BLaER1 (cell line): ENCODE measurements around the gene NPTX1.

ENCODE experiments used
- H3K27ac ChIP-seq: shearing (Covaris generic); formaldehyde crosslinking; 2 replicates; pipeline ENCODE4 v1.8.1; 2022
- H3K27me3 ChIP-seq: shearing (Covaris generic); formaldehyde crosslinking; 2 replicates; pipeline ENCODE4 v1.8.1; 2022
- H3K36me3 ChIP-seq: shearing (Covaris generic); formaldehyde crosslinking; 2 replicates; pipeline ENCODE4 v1.8.1; 2022
- H3K4me1 ChIP-seq: shearing (Covaris generic); formaldehyde crosslinking; 2 replicates; pipeline ENCODE4 v1.8.1; 2022
- H3K4me2 ChIP-seq: shearing (Covaris generic); formaldehyde crosslinking; 2 replicates; pipeline ENCODE4 v1.8.1; 2022
- H3K4me3 ChIP-seq: shearing (Covaris generic); formaldehyde crosslinking; 2 replicates; pipeline ENCODE4 v1.8.1; 2022
- H3K9ac ChIP-seq: shearing (Covaris generic); formaldehyde crosslinking; 2 replicates; pipeline ENCODE4 v1.8.1; 2022
- H3K9me3 ChIP-seq: shearing (Covaris generic); formaldehyde crosslinking; 2 replicates; pipeline ENCODE4 v1.8.1; 2022
- H4K20me1 ChIP-seq: shearing (Covaris generic); formaldehyde crosslinking; 2 replicates; pipeline ENCODE4 v1.8.1; 2022
- Cebpa-rat ChIP-seq: shearing (Covaris generic); IDR thresholded peaks from 2 replicates; pipeline ENCODE4 v1.8.1; 2022

The NPTX1 gene

GRCh38 chr17:80441133-80441578 is 35.3 kb downstream of the NPTX1 start:
- Histone ChIP-seq H3K4me2 (no peak overlapping the region), H3K4me3 (no peak overlapping the region), H3K27ac (no peak overlapping the region), H3K9ac (no peak overlapping the region), H3K9me3 (no peaks in the 10 kb centered on the region), H4K20me1 (peaks cover 63% of the 10 kb centered on the region), H3K36me3 (no peaks in the 10 kb centered on the region), H3K4me1 (no peaks in the 10 kb centered on the region), H3K27me3 (peaks cover 10% of the 10 kb centered on the region; the same call in 1 of the 2 replicates)
- no peak for TF ChIP-seq Cebpa-rat

GRCh38 chr17:80439499-80439898 is 36.9 kb downstream of the NPTX1 start:
- H3K9me3 ChIP-seq = no peaks in the 10 kb centered on the region
- peaks cover 7% of the 10 kb centered on the region; the same call in 1 of the 2 replicates for H3K27me3 ChIP-seq
- H4K20me1 ChIP-seq = peaks cover 48% of the 10 kb centered on the region
- no peak overlapping the region for H3K4me2 ChIP-seq
- H3K4me1 ChIP-seq = no peaks in the 10 kb centered on the region
- H3K4me3 ChIP-seq = no peak overlapping the region
- no peak for TF ChIP-seq Cebpa-rat
- H3K9ac ChIP-seq = no peak overlapping the region
- no peaks in the 10 kb centered on the region for H3K36me3 ChIP-seq
- no peak overlapping the region for H3K27ac ChIP-seq

- no peak for TF ChIP-seq Cebpa-rat
These were observed 37.6 kb downstream of the NPTX1 start for GRCh38 chr17:80438806-80439205.

GRCh38 chr17:80437532-80437931 is 38.9 kb downstream of the NPTX1 start:
- Histone ChIP-seq H3K4me3 (no peak overlapping the region), H4K20me1 (peaks cover 44% of the 10 kb centered on the region), H3K36me3 (no peaks in the 10 kb centered on the region), H3K27me3 (peaks cover 4% of the 10 kb centered on the region; the same call in 1 of the 2 replicates), H3K4me1 (no peaks in the 10 kb centered on the region), H3K9me3 (no peaks in the 10 kb centered on the region), H3K27ac (no peak overlapping the region), H3K4me2 (no peak overlapping the region), H3K9ac (no peak overlapping the region)
- no peak for TF ChIP-seq Cebpa-rat

More at GRCh38 chr17:80438806-80439205, 37.6 kb downstream of the NPTX1 start:
- Histone ChIP-seq H3K9me3 (no peaks in the 10 kb centered on the region), H3K4me3 (no peak overlapping the region), H3K9ac (no peak overlapping the region), H3K4me2 (no peak overlapping the region), H3K27me3 (peaks cover 4% of the 10 kb centered on the region; the same call in 1 of the 2 replicates), H4K20me1 (peaks cover 48% of the 10 kb centered on the region), H3K4me1 (no peaks in the 10 kb centered on the region), H3K27ac (no peak overlapping the region), H3K36me3 (no peaks in the 10 kb centered on the region)

GRCh38 chr17:80433916-80434666 is 42.3 kb downstream of the NPTX1 start:
- Histone ChIP-seq H3K27me3 (no peaks in the 10 kb centered on the region), H3K27ac (no peak overlapping the region), H3K4me3 (no peak overlapping the region), H4K20me1 (peaks cover 9% of the 10 kb centered on the region), H3K9me3 (no peaks in the 10 kb centered on the region), H3K4me2 (no peak overlapping the region), H3K4me1 (no peaks in the 10 kb centered on the region), H3K36me3 (no peaks in the 10 kb centered on the region), H3K9ac (no peak overlapping the region)
- no peak for TF ChIP-seq Cebpa-rat

GRCh38 chr17:80432961-80433550 is 43.4 kb downstream of the NPTX1 start:
- H3K27ac ChIP-seq = no peak overlapping the region
- no peak overlapping the region for H3K9ac ChIP-seq
- no peaks in the 10 kb centered on the region for H3K36me3 ChIP-seq
- no peaks in the 10 kb centered on the region for H3K4me1 ChIP-seq
- no peaks in the 10 kb centered on the region for H3K9me3 ChIP-seq
- no peaks in the 10 kb centered on the region; the same call in 1 of the 2 replicates for H4K20me1 ChIP-seq
- H3K4me2 ChIP-seq = no peak overlapping the region
- H3K27me3 ChIP-seq = no peaks in the 10 kb centered on the region
- no peak overlapping the region for H3K4me3 ChIP-seq
- TF ChIP-seq Cebpa-rat = no peak

GRCh38 chr17:80432350-80432955 is 44.0 kb downstream of the NPTX1 start:
- no peak for TF ChIP-seq Cebpa-rat
- H3K4me3 ChIP-seq = no peak overlapping the region
- H3K9me3 ChIP-seq = no peaks in the 10 kb centered on the region
- no peak overlapping the region for H3K9ac ChIP-seq
- H3K27ac ChIP-seq = no peak overlapping the region
- H3K36me3 ChIP-seq = no peaks in the 10 kb centered on the region
- no peaks in the 10 kb centered on the region for H3K27me3 ChIP-seq
- no peak overlapping the region for H3K4me2 ChIP-seq
- peaks cover under 1% of the 10 kb centered on the region for H3K4me1 ChIP-seq
- H4K20me1 ChIP-seq = no peaks in the 10 kb centered on the region; the same call in none of the 2 replicates

GRCh38 chr17:80431246-80432195 is 44.9 kb downstream of the NPTX1 start:
- Histone ChIP-seq H3K4me1 (peaks cover 10% of the 10 kb centered on the region), H3K9me3 (no peaks in the 10 kb centered on the region), H3K27me3 (no peaks in the 10 kb centered on the region), H3K9ac (no peak overlapping the region), H3K4me3 (no peak overlapping the region), H4K20me1 (peaks cover 5% of the 10 kb centered on the region), H3K27ac (no peak overlapping the region), H3K4me2 (no peak overlapping the region), H3K36me3 (no peaks in the 10 kb centered on the region)
- TF ChIP-seq Cebpa-rat = no peak

- H4K20me1 ChIP-seq = peaks cover 11% of the 10 kb centered on the region
- H3K27ac ChIP-seq = no peak overlapping the region
- no peak overlapping the region for H3K9ac ChIP-seq
- H3K4me2 ChIP-seq = no peak overlapping the region
- no peak for TF ChIP-seq Cebpa-rat
- H3K27me3 ChIP-seq = no peaks in the 10 kb centered on the region
- no peaks in the 10 kb centered on the region for H3K36me3 ChIP-seq
- peaks cover 19% of the 10 kb centered on the region for H3K4me1 ChIP-seq
- no peak overlapping the region for H3K4me3 ChIP-seq
- no peaks in the 10 kb centered on the region for H3K9me3 ChIP-seq
These were observed 45.8 kb downstream of the NPTX1 start for GRCh38 chr17:80430446-80431245.
